HepG2 (cell line): ENCODE data around the gene NVL. TPM values are rescaled to one million over a fixed set of nuclear protein-coding genes. Genes with fewer than 3 reads are reported as not detected.

Experiments
- CAMTA2 ChIP-seq: sonication (generic); formaldehyde crosslinking; IDR thresholded peaks from 2 replicates; pipeline ENCODE4 v1.4.0; 2020; ENCODE audit warnings: mild to moderate bottlenecking, missing genetic modification reagents, borderline replicate concordance
- FLYWCH1 ChIP-seq: sonication (generic); formaldehyde crosslinking; IDR thresholded peaks from 2 replicates; pipeline ENCODE4 v1.8.1; 2023; ENCODE audit warnings: mild to moderate bottlenecking, missing genetic modification reagents
- GATAD2A ChIP-seq: IDR thresholded peaks from 2 replicates; pipeline ENCODE4 v1.6.1; 2016
- IKZF4 ChIP-seq: sonication (generic); formaldehyde crosslinking; IDR thresholded peaks from 2 replicates; pipeline ENCODE4 v1.5.1; 2020; ENCODE audit warnings: borderline replicate concordance, mild to moderate bottlenecking, low read depth, missing genetic modification reagents; ENCODE audit errors: not compliant biosample characterization
- KAT8 ChIP-seq: IDR thresholded peaks from 2 replicates; pipeline ENCODE4 v1.6.1; 2016; ENCODE audit warnings: missing genetic modification reagents, missing compliant biosample characterization
- MTF2 ChIP-seq: sonication (generic); formaldehyde crosslinking; IDR thresholded peaks from 2 replicates; pipeline ENCODE4 v1.5.0; 2020; ENCODE audit warnings: missing genetic modification reagents, borderline replicate concordance
- NCOA2 ChIP-seq: sonication (generic); formaldehyde crosslinking; IDR thresholded peaks from 2 replicates; pipeline ENCODE4 v1.8.0; 2022; ENCODE audit warnings: inconsistent platforms
- PAF1 ChIP-seq: IDR thresholded peaks from 2 replicates; pipeline ENCODE4 v1.6.1; 2016; ENCODE audit warnings: missing genetic modification reagents, missing compliant biosample characterization
- SIX4 ChIP-seq: sonication (generic); formaldehyde crosslinking; IDR thresholded peaks from 2 replicates; pipeline ENCODE4 v1.4.0; 2020; ENCODE audit warnings: missing genetic modification reagents
- SMAD1 ChIP-seq: sonication (generic); formaldehyde crosslinking; IDR thresholded peaks from 2 replicates; pipeline ENCODE4 v1.4.0; 2020; ENCODE audit warnings: missing genetic modification reagents, low read depth, mild to moderate bottlenecking, borderline replicate concordance
- TRIM24 ChIP-seq: sonication (generic); formaldehyde crosslinking; IDR thresholded peaks from 2 replicates; pipeline ENCODE4 v1.8.0; 2022; ENCODE audit warnings: mild to moderate bottlenecking, missing genetic modification reagents
- ZIK1 ChIP-seq: sonication (generic); formaldehyde crosslinking; IDR thresholded peaks from 2 replicates; pipeline ENCODE4 v1.5.0; 2020; ENCODE audit warnings: mild to moderate bottlenecking, low read depth, missing genetic modification reagents, borderline replicate concordance
- ZNF431 ChIP-seq: sonication (generic); formaldehyde crosslinking; IDR thresholded peaks from 2 replicates; pipeline ENCODE4 v1.9.0; 2022; ENCODE audit warnings: missing genetic modification reagents, low read depth, mild to moderate bottlenecking, borderline replicate concordance
- ZNF546 ChIP-seq: sonication (generic); formaldehyde crosslinking; conservative IDR thresholded peaks from 2 replicates; pipeline ENCODE4 v1.8.1; 2023; ENCODE audit warnings: mild to moderate bottlenecking, missing genetic modification reagents
- ZNF547 ChIP-seq: sonication (generic); formaldehyde crosslinking; IDR thresholded peaks from 2 replicates; pipeline ENCODE4 v1.5.1; 2020; ENCODE audit warnings: mild to moderate bottlenecking, missing genetic modification reagents
- ZNF552 ChIP-seq: sonication (generic); formaldehyde crosslinking; IDR thresholded peaks from 2 replicates; pipeline ENCODE4 v1.9.0; 2022; ENCODE audit warnings: missing genetic modification reagents, mild to moderate bottlenecking, borderline replicate concordance
- ZNF749 ChIP-seq: sonication (generic); formaldehyde crosslinking; IDR thresholded peaks from 2 replicates; pipeline ENCODE4 v1.8.0; 2022; ENCODE audit warnings: mild to moderate bottlenecking, missing genetic modification reagents, moderate library complexity, borderline replicate concordance
- ZSCAN25 ChIP-seq: sonication (generic); formaldehyde crosslinking; IDR thresholded peaks from 2 replicates; pipeline ENCODE4 v1.8.0; 2022; ENCODE audit warnings: mild to moderate bottlenecking, missing genetic modification reagents
- ZSCAN9 ChIP-seq: IDR thresholded peaks from 2 replicates; pipeline ENCODE4 v1.6.1; 2016; ENCODE audit warnings: borderline replicate concordance
- polyA plus RNA-seq, 8 experiments: library from polyadenylated mRNA; depleted of rRNA in 3 of 8; stranded (reverse) in 7 of 8; unstranded in 1 of 8; fragments of >200 nt; fragmentation: Illumina TruSeq in 4 of 8; extraction: Trizol in 4 of 8; gene quantifications; 2 replicates each; pipeline versions ENCODE4 v1.2.1 to v1.2.3, GENCODE V29; 2011 to 2016; ENCODE audit warnings: low read depth in 4 of 8, missing spikeins in 1 of 8, mixed read lengths in 1 of 8; ENCODE audit not compliant: insufficient read depth in 1 of 8
- total RNA-seq, 5 experiments: library from RNA; depleted of rRNA; stranded (reverse); fragments of >200 nt; fragmentation: Illumina TruSeq; extraction: Trizol; gene quantifications; 2 replicates each; pipeline ENCODE4 v1.2.3, GENCODE V29; 2016; ENCODE audit warnings: low read depth in 1 of 5
- TF ChIP-seq, protein P1 (sequence below): IDR thresholded peaks from 2 replicates; pipeline ENCODE4 v1.6.1; 2016; ENCODE audit warnings: low read depth, borderline replicate concordance
- TF ChIP-seq, protein P2 (sequence below): sonication (generic); formaldehyde crosslinking; IDR thresholded peaks from 2 replicates; pipeline ENCODE4 v1.4.0; 2020; ENCODE audit warnings: low read depth, mild to moderate bottlenecking, missing genetic modification reagents
- TF ChIP-seq, protein P3 (sequence below): sonication (generic); formaldehyde crosslinking; IDR thresholded peaks from 2 replicates; pipeline ENCODE4 v1.5.1; 2020; ENCODE audit warnings: mild to moderate bottlenecking, missing genetic modification reagents, borderline replicate concordance

Gene NVL
- total and polyA plus RNA-seq, 2 of the 13 experiments (the other 11 are each of a cell fraction or from before 2014, with no cell fraction given), result 8.3 to 21.0 TPM

DNA sequence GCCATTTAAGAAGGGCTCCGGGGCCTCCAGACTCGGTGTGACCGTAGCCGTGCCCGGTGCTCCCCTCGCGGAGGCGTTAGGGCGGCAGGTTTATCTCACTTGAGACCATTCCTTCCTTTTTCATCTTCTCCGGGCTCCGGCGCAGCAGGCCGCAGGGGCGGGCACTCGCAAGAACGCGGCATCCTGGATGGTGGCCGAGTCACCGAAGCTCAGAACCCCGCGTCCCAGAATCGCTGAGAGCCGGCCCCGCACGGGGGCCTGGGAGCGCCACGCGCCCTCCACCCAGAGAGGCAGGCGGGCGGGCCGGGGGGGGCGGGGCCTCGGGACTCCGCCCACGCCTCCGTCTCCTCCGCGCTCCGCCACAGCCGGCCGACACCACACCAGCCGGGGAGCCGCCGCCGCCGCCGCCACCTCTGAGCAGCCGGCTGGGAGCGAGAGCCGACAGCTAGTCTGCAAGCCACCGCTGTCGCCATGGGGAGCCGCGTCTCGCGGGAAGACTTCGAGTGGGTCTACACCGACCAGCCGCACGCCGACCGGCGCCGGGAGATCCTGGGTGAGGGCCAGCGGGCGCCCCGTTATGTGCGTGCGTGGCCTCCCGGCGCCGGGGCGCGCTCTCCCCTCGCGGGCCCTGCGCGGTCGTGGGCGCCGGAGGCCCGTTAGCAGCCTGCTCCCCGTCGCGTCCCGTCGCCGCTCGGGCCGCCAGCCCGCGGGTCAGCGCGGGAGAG is 146.9 kb downstream of the NVL start, which contains the start of gene DEGS1 (continued):
- TF ChIP-seq TRIM24 (CRISPR knock-in tag) (no peak), SMAD1 (CRISPR knock-in tag) (0 out of 2 replicates have a peak, but pooled peaks have one; percentile 66), PAF1 (CRISPR knock-in tag) (no peak), KAT8 (CRISPR knock-in tag) (peak; percentile 48), ZNF547 (CRISPR knock-in tag) (0 out of 2 replicates have a peak, but pooled peaks have one; percentile 48), CAMTA2 (peak; percentile 76; the same call in 1 of the 2 replicates), SIX4 (no peak), ZSCAN9 (CRISPR knock-in tag) (peak; percentile 58; the same call in 1 of the 2 replicates), ZSCAN25 (CRISPR knock-in tag) (no peak), ZNF431 (CRISPR knock-in tag) (peak; percentile 67; the same call in 1 of the 2 replicates), IKZF4 (CRISPR knock-in tag) (peak; percentile 85), MTF2 (no peak), ZNF552 (0 out of 2 replicates have a peak, but pooled peaks have one; percentile 32), ZIK1 (peak; percentile 59; the same call in 1 of the 2 replicates), NCOA2 (0 out of 2 replicates have a peak, but pooled peaks have one; percentile 9), FLYWCH1 (CRISPR knock-in tag) (peak; percentile 76; the same call in 1 of the 2 replicates), ZNF749 (CRISPR knock-in tag) (no peak), GATAD2A (peak; percentile 44; the same call in 1 of the 2 replicates), ZNF546 (CRISPR knock-in tag) (no peak; the same call in 1 of the 2 replicates)
- TF ChIP-seq, protein P1, sequence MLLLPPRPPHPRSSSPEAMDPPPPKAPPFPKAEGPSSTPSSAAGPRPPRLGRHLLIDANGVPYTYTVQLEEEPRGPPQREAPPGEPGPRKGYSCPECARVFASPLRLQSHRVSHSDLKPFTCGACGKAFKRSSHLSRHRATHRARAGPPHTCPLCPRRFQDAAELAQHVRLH (CRISPR knock-in tag), result 0 out of 2 replicates have a peak, but pooled peaks have one; percentile 28
- TF ChIP-seq, protein P2, sequence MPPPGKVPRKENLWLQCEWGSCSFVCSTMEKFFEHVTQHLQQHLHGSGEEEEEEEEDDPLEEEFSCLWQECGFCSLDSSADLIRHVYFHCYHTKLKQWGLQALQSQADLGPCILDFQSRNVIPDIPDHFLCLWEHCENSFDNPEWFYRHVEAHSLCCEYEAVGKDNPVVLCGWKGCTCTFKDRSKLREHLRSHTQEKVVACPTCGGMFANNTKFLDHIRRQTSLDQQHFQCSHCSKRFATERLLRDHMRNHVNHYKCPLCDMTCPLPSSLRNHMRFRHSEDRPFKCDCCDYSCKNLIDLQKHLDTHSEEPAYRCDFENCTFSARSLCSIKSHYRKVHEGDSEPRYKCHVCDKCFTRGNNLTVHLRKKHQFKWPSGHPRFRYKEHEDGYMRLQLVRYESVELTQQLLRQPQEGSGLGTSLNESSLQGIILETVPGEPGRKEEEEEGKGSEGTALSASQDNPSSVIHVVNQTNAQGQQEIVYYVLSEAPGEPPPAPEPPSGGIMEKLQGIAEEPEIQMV (CRISPR knock-in tag), result 0 out of 2 replicates have a peak, but pooled peaks have one; percentile 25
- TF ChIP-seq, protein P3, sequence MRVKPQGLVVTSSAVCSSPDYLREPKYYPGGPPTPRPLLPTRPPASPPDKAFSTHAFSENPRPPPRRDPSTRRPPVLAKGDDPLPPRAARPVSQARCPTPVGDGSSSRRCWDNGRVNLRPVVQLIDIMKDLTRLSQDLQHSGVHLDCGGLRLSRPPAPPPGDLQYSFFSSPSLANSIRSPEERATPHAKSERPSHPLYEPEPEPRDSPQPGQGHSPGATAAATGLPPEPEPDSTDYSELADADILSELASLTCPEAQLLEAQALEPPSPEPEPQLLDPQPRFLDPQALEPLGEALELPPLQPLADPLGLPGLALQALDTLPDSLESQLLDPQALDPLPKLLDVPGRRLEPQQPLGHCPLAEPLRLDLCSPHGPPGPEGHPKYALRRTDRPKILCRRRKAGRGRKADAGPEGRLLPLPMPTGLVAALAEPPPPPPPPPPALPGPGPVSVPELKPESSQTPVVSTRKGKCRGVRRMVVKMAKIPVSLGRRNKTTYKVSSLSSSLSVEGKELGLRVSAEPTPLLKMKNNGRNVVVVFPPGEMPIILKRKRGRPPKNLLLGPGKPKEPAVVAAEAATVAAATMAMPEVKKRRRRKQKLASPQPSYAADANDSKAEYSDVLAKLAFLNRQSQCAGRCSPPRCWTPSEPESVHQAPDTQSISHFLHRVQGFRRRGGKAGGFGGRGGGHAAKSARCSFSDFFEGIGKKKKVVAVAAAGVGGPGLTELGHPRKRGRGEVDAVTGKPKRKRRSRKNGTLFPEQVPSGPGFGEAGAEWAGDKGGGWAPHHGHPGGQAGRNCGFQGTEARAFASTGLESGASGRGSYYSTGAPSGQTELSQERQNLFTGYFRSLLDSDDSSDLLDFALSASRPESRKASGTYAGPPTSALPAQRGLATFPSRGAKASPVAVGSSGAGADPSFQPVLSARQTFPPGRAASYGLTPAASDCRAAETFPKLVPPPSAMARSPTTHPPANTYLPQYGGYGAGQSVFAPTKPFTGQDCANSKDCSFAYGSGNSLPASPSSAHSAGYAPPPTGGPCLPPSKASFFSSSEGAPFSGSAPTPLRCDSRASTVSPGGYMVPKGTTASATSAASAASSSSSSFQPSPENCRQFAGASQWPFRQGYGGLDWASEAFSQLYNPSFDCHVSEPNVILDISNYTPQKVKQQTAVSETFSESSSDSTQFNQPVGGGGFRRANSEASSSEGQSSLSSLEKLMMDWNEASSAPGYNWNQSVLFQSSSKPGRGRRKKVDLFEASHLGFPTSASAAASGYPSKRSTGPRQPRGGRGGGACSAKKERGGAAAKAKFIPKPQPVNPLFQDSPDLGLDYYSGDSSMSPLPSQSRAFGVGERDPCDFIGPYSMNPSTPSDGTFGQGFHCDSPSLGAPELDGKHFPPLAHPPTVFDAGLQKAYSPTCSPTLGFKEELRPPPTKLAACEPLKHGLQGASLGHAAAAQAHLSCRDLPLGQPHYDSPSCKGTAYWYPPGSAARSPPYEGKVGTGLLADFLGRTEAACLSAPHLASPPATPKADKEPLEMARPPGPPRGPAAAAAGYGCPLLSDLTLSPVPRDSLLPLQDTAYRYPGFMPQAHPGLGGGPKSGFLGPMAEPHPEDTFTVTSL (CRISPR knock-in tag), result no peak; the same call in 1 of the 2 replicates
